Type B pancreatic cell (in vitro differentiated cells): ENCODE results near the gene RAB36. TPM values are rescaled to one million over a fixed set of nuclear protein-coding genes. Genes with fewer than 3 reads are reported as not detected.

ENCODE experiments used
- DNase-seq: peaks from one replicate; pipeline ENCODE4 v3.0.0; 2021; ENCODE audit warnings: mixed read lengths; ENCODE audit not compliant: unreplicated experiment; ENCODE audit errors: extremely low spot score
- H3K27ac Mint-ChIP-seq: 2 replicates; pipeline ENCODE4 v1.8.0; 2021; ENCODE audit warnings: mild to moderate bottlenecking, mixed read lengths
- H3K27me3 Mint-ChIP-seq: 2 replicates; pipeline ENCODE4 v1.8.0; 2021; ENCODE audit warnings: mixed read lengths
- H3K36me3 Mint-ChIP-seq: 2 replicates; pipeline ENCODE4 v1.8.0; 2021; ENCODE audit warnings: mixed read lengths
- H3K4me1 Mint-ChIP-seq: one replicate; pipeline ENCODE4 v1.8.0; 2021; ENCODE audit warnings: mixed read lengths; ENCODE audit not compliant: unreplicated experiment
- H3K4me3 Mint-ChIP-seq: 2 replicates; pipeline ENCODE4 v1.8.0; 2021; ENCODE audit warnings: mild to moderate bottlenecking, mixed read lengths
- H3K9me3 Mint-ChIP-seq: 2 replicates; pipeline ENCODE4 v1.8.0; 2021; ENCODE audit warnings: mixed read lengths
- CTCF ChIP-seq: fragments of 200-600 bp; sonication (generic); conservative IDR thresholded peaks from 2 replicates; pipeline ENCODE4 v1.5.0; 2021; ENCODE audit warnings: antibody characterized with exemption, mild to moderate bottlenecking
- total RNA-seq: library from RNA; stranded (reverse); gene quantifications from 2 replicates; pipeline ENCODE4 v1.2.1, GENCODE V29; 2021; ENCODE audit warnings: low replicate concordance

The RAB36 gene
- total RNA-seq, 1 donor from 2014 or later = 18.4 TPM

- Mint-ChIP-seq H3K27ac (no peak overlapping the region), H3K36me3 (no peaks in the 10 kb centered on the region), H3K9me3 (no peaks in the 10 kb centered on the region), H3K4me3 (no peak overlapping the region), H3K4me1 (no peaks in the 10 kb centered on the region), H3K27me3 (no peaks in the 10 kb centered on the region)
- TF ChIP-seq CTCF = no peak
- DNase-seq = no peak
Observed at GRCh38 chr22:23163665-23164064, 18.4 kb downstream of the RAB36 start.

- Mint-ChIP-seq H3K9me3 (no peaks in the 10 kb centered on the region), H3K27me3 (no peaks in the 10 kb centered on the region), H3K27ac (no peak overlapping the region), H3K36me3 (no peaks in the 10 kb centered on the region), H3K4me3 (no peak overlapping the region), H3K4me1 (peaks cover 3% of the 10 kb centered on the region)
- DNase-seq = no peak
- no peak for TF ChIP-seq CTCF
Observed at GRCh38 chr22:23164091-23164490, 18.8 kb downstream of the RAB36 start.

GRCh38 chr22:23166042-23166831, 21.0 kb downstream of the RAB36 start:
- no peak for TF ChIP-seq CTCF
- H3K27me3 Mint-ChIP-seq = no peaks in the 10 kb centered on the region
- H3K9me3 Mint-ChIP-seq = no peaks in the 10 kb centered on the region
- no peak overlapping the region for H3K4me3 Mint-ChIP-seq
- DNase-seq = no peak
- H3K4me1 Mint-ChIP-seq = peaks cover 6% of the 10 kb centered on the region
- H3K36me3 Mint-ChIP-seq = no peaks in the 10 kb centered on the region
- H3K27ac Mint-ChIP-seq = no peak overlapping the region

- Mint-ChIP-seq H3K36me3 (no peaks in the 10 kb centered on the region), H3K9me3 (no peaks in the 10 kb centered on the region), H3K27me3 (no peaks in the 10 kb centered on the region), H3K27ac (no peak overlapping the region), H3K4me3 (no peak overlapping the region), H3K4me1 (peaks cover 6% of the 10 kb centered on the region)
- TF ChIP-seq CTCF = no peak
- DNase-seq = no peak
Observed at GRCh38 chr22:23166841-23167616, 21.8 kb downstream of the RAB36 start.

GRCh38 chr22:23168391-23169042, 23.2 kb downstream of the RAB36 start:
- no peak for TF ChIP-seq CTCF
- Mint-ChIP-seq H3K27ac (no peak overlapping the region), H3K27me3 (no peaks in the 10 kb centered on the region), H3K4me1 (peaks cover 6% of the 10 kb centered on the region), H3K9me3 (no peaks in the 10 kb centered on the region), H3K36me3 (no peaks in the 10 kb centered on the region), H3K4me3 (no peak overlapping the region)
- DNase-seq = no peak
